GM12878 (cell line): Measurements from ENCODE around the gene CFAP45. TPM values are rescaled to one million over a fixed set of nuclear protein-coding genes. Genes with fewer than 3 reads are reported as not detected.

Experiments used
- ATAC-seq: fragments of 200-7000 bp; cut with Tn5 transposase; 3 replicates; pipeline ENCODE4 v1.9.1; 2020; ENCODE audit warnings: mild to moderate bottlenecking, moderate library complexity
- BruUV-seq: library from RNA; stranded (reverse); fragments of 400-500 nt; replicated peaks from 2 replicates; lab custom pipeline; 2021; lab: Mats Ljungman, UMichigan
- CTCF ChIA-PET: fragments of 300-600 bp; sonication (Branson Sonifier 250); formaldehyde crosslinking; extraction: SDS; loops from one replicate; lab custom pipeline; 2021; ENCODE audit warnings: inconsistent platforms; lab: Yijun Ruan, JAX
- POLR2A ChIA-PET: fragments of 350-600 bp; formaldehyde crosslinking; extraction: SDS; loops from one replicate; lab custom pipeline; 2021; ENCODE audit warnings: inconsistent platforms; lab: Charles Lee
- RAD21 ChIA-PET: fragments of 300-600 bp; sonication (Branson Sonifier 250); formaldehyde crosslinking; loops from one replicate; lab custom pipeline; 2023; ENCODE audit warnings: antibody characterized with exemption; ENCODE audit not compliant: unreplicated experiment; lab: Charles Lee
- SMC1A ChIA-PET: fragments of 300-600 bp; sonication (Branson Sonifier 250); formaldehyde crosslinking; loops from one replicate; lab custom pipeline; 2023; ENCODE audit not compliant: unreplicated experiment, uncharacterized antibody; lab: Charles Lee
- DNase-seq: peaks from one replicate; pipeline ENCODE4 v3.0.0-alpha.2; 2011; ENCODE audit warnings: low read depth, low spot score
- FAIRE-seq: peaks from 3 replicates; lab custom pipeline; 2011; peaks lifted over from hg19 to GRCh38; lab: Jason Lieb, UNC
- H2AFZ ChIP-seq: 2 replicates; pipeline ENCODE4 v1.6.0; 2011; ENCODE audit warnings: low read depth, low read length, control low read depth; ENCODE audit not compliant: control insufficient read depth
- H3K27ac ChIP-seq: 2 replicates; pipeline ENCODE4 v1.5.1; 2011; ENCODE audit warnings: control low read depth; ENCODE audit not compliant: control insufficient read depth, insufficient read depth
- H3K27me3 ChIP-seq, 2 experiments: replicated peaks in 1 of 2; 2 replicates each; pipeline versions ENCODE4 v1.6.0 to v1.6.1; 2011; ENCODE audit warnings: low read length in 1 of 2; ENCODE audit not compliant: control insufficient read depth in 2 of 2, insufficient read depth in 2 of 2
- H3K36me3 ChIP-seq, 2 experiments: 2 replicates each; pipeline ENCODE4 v1.5.1; 2011; ENCODE audit warnings: low read length in 1 of 2; ENCODE audit not compliant: control insufficient read depth in 2 of 2, insufficient read depth in 2 of 2
- H3K4me1 ChIP-seq: 2 replicates; pipeline ENCODE4 v1.6.1; 2011; ENCODE audit warnings: mild to moderate bottlenecking, low read length, moderate library complexity, mixed read lengths; ENCODE audit not compliant: control insufficient read depth, insufficient read depth
- H3K4me2 ChIP-seq: 2 replicates; pipeline ENCODE4 v1.6.0; 2011; ENCODE audit warnings: control low read depth; ENCODE audit not compliant: control insufficient read depth, insufficient read depth
- H3K4me3 ChIP-seq: fragments of 200-600 bp; sonication (generic); 2 replicates; pipeline ENCODE4 v1.5.1; 2016
- H3K79me2 ChIP-seq: 2 replicates; pipeline ENCODE4 v1.6.0; 2011; ENCODE audit warnings: low read length; ENCODE audit not compliant: control insufficient read depth, insufficient read depth
- H3K9ac ChIP-seq: 2 replicates; pipeline ENCODE4 v1.8.0; 2011; ENCODE audit warnings: low read length, control low read depth, mixed read lengths; ENCODE audit not compliant: control insufficient read depth, insufficient read depth
- H3K9me3 ChIP-seq: replicated peaks from 3 replicates; pipeline ENCODE4 v1.5.1; 2011; ENCODE audit warnings: mild to moderate bottlenecking, low read length; ENCODE audit not compliant: control insufficient read depth, insufficient read depth
- H4K20me1 ChIP-seq: 2 replicates; pipeline ENCODE4 v1.6.0; 2011; ENCODE audit not compliant: control insufficient read depth, insufficient read depth
- E4F1 ChIP-seq: fragments of 450-650 bp; IDR thresholded peaks from 2 replicates; pipeline ENCODE4 v1.6.1; 2018; ENCODE audit warnings: borderline replicate concordance, mild to moderate bottlenecking; ENCODE audit not compliant: partially characterized antibody
- ELK1 ChIP-seq: IDR thresholded peaks from 2 replicates; pipeline ENCODE4 v1.6.1; 2012; ENCODE audit warnings: low read depth, low read length, improper control_type of control experiment
- PAX5 ChIP-seq: IDR thresholded peaks from 2 replicates; pipeline ENCODE4 v1.6.1; 2011; ENCODE audit warnings: low read depth, low read length, borderline replicate concordance
- PKNOX1 ChIP-seq: fragments of 450-650 bp; IDR thresholded peaks from 2 replicates; pipeline ENCODE4 v1.6.1; 2016; ENCODE audit warnings: mild to moderate bottlenecking
- ZBTB40 ChIP-seq: fragments of 450-650 bp; IDR thresholded peaks from 2 replicates; pipeline ENCODE4 v1.6.1; 2016; ENCODE audit warnings: mild to moderate bottlenecking, moderate library complexity, borderline replicate concordance
- WGBS: methylation state at CpG from one replicate; pipeline ENCODE4 v1.1.6; 2016; ENCODE audit warnings: low lambda C conversion rate; ENCODE audit not compliant: insufficient replicate concordance, insufficient coverage; ENCODE audit errors: missing lambda C conversion rate; 5-methylcytosine and 5-hydroxymethylcytosine counted together
- in situ Hi-C: fragments of 300-500 bp; cut with MboI; formaldehyde crosslinking; loops from 9 replicates; pipeline ENCODE4 v1.14.3; 2018; ENCODE audit warnings: mixed read lengths
- intact Hi-C: fragments of 100-400 bp; cut with micrococcal nuclease; formaldehyde crosslinking; loops from one replicate; pipeline ENCODE4 v1.14.2; 2022; ENCODE audit not compliant: unreplicated experiment
- polyA plus RNA-seq, 11 experiments: library from polyadenylated mRNA; depleted of rRNA in 4 of 11; unstranded in 6 of 11; stranded (reverse) in 5 of 11; fragments of >200 nt; fragmentation: Nextera tagmentation in 4 of 11; fragmentation: Illumina TruSeq in 1 of 11; extraction: Ambion mirVana in 4 of 11; extraction: Trizol in 1 of 11; gene quantifications; 1 replicate in 1 of 11; 2 replicates in 10 of 11; pipeline versions ENCODE4 v1.2.1 to v1.2.3, GENCODE V29; 2011 to 2016; ENCODE audit warnings: inconsistent platforms in 2 of 11, missing spikeins in 2 of 11, low read depth in 1 of 11
- total RNA-seq, 4 experiments: library from RNA; depleted of rRNA in 3 of 4; stranded (reverse); fragments of >200 nt in 3 of 4; fragmentation: Illumina TruSeq in 1 of 4; extraction: Trizol in 1 of 4; gene quantifications; 2 replicates each; pipeline versions ENCODE4 v1.2.1 to v1.2.3, GENCODE V29; 2013 to 2021
- TF ChIP-seq, protein P1 (sequence below): fragments of 450-650 bp; IDR thresholded peaks from 2 replicates; pipeline ENCODE4 v1.6.1; 2017; ENCODE audit warnings: borderline replicate concordance

CFAP45 gene
- total and polyA plus RNA-seq, 10 of the 15 experiments (the other 5 are each of a cell fraction or from before 2014, with no cell fraction given), result 0.43 to 0.91 (median 0.67) TPM

- ChIA-PET SMC1A (no interaction called here), CTCF (interaction anchor here (1.3 kb wide), 1 partner anchor 146 kb away, joined by 3 read pairs; no protein-coding TSS in a partner anchor), POLR2A (no interaction called here), RAD21 (interaction anchor here (1.4 kb wide), 1 partner anchor 22 kb away, joined by 3 read pairs; no protein-coding TSS in a partner anchor)
- Histone ChIP-seq H3K4me1 (no peaks in the 10 kb centered on the region; the same call in 1 of the 2 replicates), H3K4me3 (no peak overlapping the region), H3K27me3 (peaks cover 6 to 26% of the 10 kb centered on the region in 2 experiments), H3K36me3 (no peaks in the 10 kb centered on the region), H3K9me3 (no peaks in the 10 kb centered on the region), H3K4me2 (no peak overlapping the region; the same call in 1 of the 2 replicates), H3K79me2 (no peaks in the 10 kb centered on the region), H4K20me1 (no peaks in the 10 kb centered on the region), H3K9ac (no peak overlapping the region), H2AFZ (no peak overlapping the region), H3K27ac (no peak overlapping the region)
- WGBS, result 32% methylated on average over 10 of the region's 11 CpGs
- FAIRE-seq, result no peak
- intact Hi-C loops (no loop called here), in situ Hi-C loops (no loop called here)
- no peak for TF ChIP-seq PAX5
- TF ChIP-seq PKNOX1, result no peak
- TF ChIP-seq E4F1, result no peak
- no peak for TF ChIP-seq ZBTB40
- no peak for TF ChIP-seq ELK1
- TF ChIP-seq, protein P1, sequence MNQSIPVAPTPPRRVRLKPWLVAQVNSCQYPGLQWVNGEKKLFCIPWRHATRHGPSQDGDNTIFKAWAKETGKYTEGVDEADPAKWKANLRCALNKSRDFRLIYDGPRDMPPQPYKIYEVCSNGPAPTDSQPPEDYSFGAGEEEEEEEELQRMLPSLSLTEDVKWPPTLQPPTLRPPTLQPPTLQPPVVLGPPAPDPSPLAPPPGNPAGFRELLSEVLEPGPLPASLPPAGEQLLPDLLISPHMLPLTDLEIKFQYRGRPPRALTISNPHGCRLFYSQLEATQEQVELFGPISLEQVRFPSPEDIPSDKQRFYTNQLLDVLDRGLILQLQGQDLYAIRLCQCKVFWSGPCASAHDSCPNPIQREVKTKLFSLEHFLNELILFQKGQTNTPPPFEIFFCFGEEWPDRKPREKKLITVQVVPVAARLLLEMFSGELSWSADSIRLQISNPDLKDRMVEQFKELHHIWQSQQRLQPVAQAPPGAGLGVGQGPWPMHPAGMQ, result no peak
- DNase-seq, result no peak
- no TSS peak for BruUV-seq
- ATAC-seq, result no peak
Observed at GRCh38 chr1:159944623-159945455, 44.9 kb upstream of the CFAP45 start.
